ENCODE results near the gene PYY.
"Not testable (repeated sequence)": the region's sequence is repeated elsewhere in the genome, so short reads cannot be mapped to it uniquely, and the experiment has no call there.

PYY gene

GRCh38 chr17:43953746-43954145, at the start of gene PYY:
Gene PYY (minus strand): TSS chr17:43953940. CDS start chr17:43953483, 457 bp downstream.
- in situ Hi-C loops (cut with MboI; ENCODE audit: low sequenced_read_pairs), result no loop called here

GRCh38 chr17:44002141-44002848, 48.6 kb upstream of the PYY start:
- in situ Hi-C loops (cut with MboI; ENCODE audit: low sequenced_read_pairs), result no loop called here

- in situ Hi-C loops (cut with MboI; ENCODE audit: low sequenced_read_pairs), result no loop called here
These were observed 47.8 kb upstream of the PYY start for GRCh38 chr17:44001461-44001920.

GRCh38 chr17:44000871-44001460, 47.2 kb upstream of the PYY start:
- in situ Hi-C loops (cut with MboI; ENCODE audit: low sequenced_read_pairs), result no loop called here

- in situ Hi-C loops (cut with MboI; ENCODE audit: low sequenced_read_pairs), result no loop called here
These were observed 46.6 kb upstream of the PYY start for GRCh38 chr17:44000141-44000860.

- in situ Hi-C loops (cut with MboI; ENCODE audit: low sequenced_read_pairs), result no loop called here
These were observed 45.3 kb upstream of the PYY start for GRCh38 chr17:43999024-43999423.

GRCh38 chr17:43998552-43998951, 44.8 kb upstream of the PYY start:
- in situ Hi-C loops (cut with MboI; ENCODE audit: low sequenced_read_pairs), result no loop called here

GRCh38 chr17:43997180-43997579, 43.4 kb upstream of the PYY start:
- in situ Hi-C loops (cut with MboI; ENCODE audit: low sequenced_read_pairs), result not testable (repeated sequence)

- in situ Hi-C loops (cut with MboI; ENCODE audit: low sequenced_read_pairs), result no loop called here
These were observed 41.4 kb upstream of the PYY start for GRCh38 chr17:43995150-43995471.

GRCh38 chr17:43994272-43995149, 40.8 kb upstream of the PYY start:
- in situ Hi-C loops (cut with MboI; ENCODE audit: low sequenced_read_pairs), result no loop called here

- in situ Hi-C loops (cut with MboI; ENCODE audit: low sequenced_read_pairs), result no loop called here
These were observed 38.9 kb upstream of the PYY start for GRCh38 chr17:43992641-43993040.

GRCh38 chr17:43988301-43988700, 34.6 kb upstream of the PYY start:
- in situ Hi-C loops (cut with MboI; ENCODE audit: low sequenced_read_pairs), result no loop called here

- in situ Hi-C loops (cut with MboI; ENCODE audit: low sequenced_read_pairs), result no loop called here
These were observed 33.6 kb upstream of the PYY start for GRCh38 chr17:43987131-43988021.

GRCh38 chr17:43986225-43986981, 32.7 kb upstream of the PYY start:
- in situ Hi-C loops (cut with MboI; ENCODE audit: low sequenced_read_pairs), result no loop called here

GRCh38 chr17:43984521-43984920, 30.8 kb upstream of the PYY start:
- in situ Hi-C loops (cut with MboI; ENCODE audit: low sequenced_read_pairs), result no loop called here

GRCh38 chr17:43983515-43984411, 30.0 kb upstream of the PYY start:
- in situ Hi-C loops (cut with MboI; ENCODE audit: low sequenced_read_pairs), result no loop called here

GRCh38 chr17:43983196-43983514, 29.4 kb upstream of the PYY start:
- in situ Hi-C loops (cut with MboI; ENCODE audit: low sequenced_read_pairs), result no loop called here

- in situ Hi-C loops (cut with MboI; ENCODE audit: low sequenced_read_pairs), result no loop called here
These were observed 28.4 kb upstream of the PYY start for GRCh38 chr17:43982171-43982570.

- in situ Hi-C loops (cut with MboI; ENCODE audit: low sequenced_read_pairs), result no loop called here
These were observed 25.9 kb upstream of the PYY start for GRCh38 chr17:43979671-43980070.
